GM18858 (cell line): ENCODE data around the gene CCDC183.
"Not testable (repeated sequence)": the region's sequence is repeated elsewhere in the genome, so short reads cannot be mapped to it uniquely, and the experiment has no call there.

Source experiments
- ATAC-seq: cut with Tn5 transposase; IDR thresholded peaks from one replicate; pipeline ENCODE4 v1.9.1; 2021; ENCODE audit not compliant: unreplicated experiment

CCDC183 gene

DNA sequence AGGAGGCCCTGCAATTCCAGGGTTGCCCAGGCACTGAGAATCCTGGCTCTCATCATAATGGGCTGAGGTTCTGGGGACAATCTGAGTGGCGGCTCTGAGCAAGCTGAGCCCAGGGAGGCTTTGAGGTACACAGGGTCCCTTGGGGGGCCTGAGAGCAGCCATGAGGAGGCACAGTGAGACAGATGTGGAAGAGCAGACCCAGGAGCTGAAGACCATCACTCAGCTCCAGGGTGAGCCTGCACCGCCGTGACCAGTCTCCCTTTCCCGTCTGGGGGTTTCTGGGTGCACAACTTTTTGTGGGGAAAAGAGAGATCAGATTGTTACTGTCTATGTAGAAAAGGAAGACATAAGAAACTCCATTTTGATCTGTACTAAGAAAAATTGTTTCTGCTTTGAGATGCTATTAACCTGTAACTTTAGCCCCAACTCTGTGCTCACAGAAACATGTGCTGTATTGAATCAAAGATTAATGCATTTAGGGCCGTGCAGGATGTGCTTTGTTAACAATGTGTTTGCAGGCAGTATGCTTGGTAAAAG is at the start of gene CCDC183:
CCDC183 (plus strand) TSS at position 101 of the 537 bp plus-strand sequence; CDS start at position 161, 60 bp downstream.
- ATAC-seq, result no peak

DNA sequence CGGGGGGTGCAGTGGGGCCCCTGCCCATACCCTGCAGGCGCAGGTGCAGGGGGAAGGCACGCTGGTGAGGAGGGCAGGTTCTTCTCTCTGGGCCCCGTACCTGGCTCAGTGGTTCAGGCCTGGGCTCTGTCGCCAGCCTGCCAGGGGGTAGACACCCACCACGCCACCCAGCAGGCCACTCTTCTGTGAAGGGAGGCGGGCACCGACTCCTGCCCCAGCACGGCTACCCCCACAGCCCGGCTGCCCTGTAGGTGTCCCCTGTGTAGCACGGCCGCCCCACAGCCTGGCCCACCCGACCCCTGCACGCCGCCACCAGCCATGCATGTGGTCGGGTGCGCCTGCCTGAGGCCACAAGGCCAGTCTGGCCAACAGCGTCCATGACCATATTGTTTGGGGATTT is 49.5 kb upstream of the CCDC183 start:
- ATAC-seq, result no peak

DNA sequence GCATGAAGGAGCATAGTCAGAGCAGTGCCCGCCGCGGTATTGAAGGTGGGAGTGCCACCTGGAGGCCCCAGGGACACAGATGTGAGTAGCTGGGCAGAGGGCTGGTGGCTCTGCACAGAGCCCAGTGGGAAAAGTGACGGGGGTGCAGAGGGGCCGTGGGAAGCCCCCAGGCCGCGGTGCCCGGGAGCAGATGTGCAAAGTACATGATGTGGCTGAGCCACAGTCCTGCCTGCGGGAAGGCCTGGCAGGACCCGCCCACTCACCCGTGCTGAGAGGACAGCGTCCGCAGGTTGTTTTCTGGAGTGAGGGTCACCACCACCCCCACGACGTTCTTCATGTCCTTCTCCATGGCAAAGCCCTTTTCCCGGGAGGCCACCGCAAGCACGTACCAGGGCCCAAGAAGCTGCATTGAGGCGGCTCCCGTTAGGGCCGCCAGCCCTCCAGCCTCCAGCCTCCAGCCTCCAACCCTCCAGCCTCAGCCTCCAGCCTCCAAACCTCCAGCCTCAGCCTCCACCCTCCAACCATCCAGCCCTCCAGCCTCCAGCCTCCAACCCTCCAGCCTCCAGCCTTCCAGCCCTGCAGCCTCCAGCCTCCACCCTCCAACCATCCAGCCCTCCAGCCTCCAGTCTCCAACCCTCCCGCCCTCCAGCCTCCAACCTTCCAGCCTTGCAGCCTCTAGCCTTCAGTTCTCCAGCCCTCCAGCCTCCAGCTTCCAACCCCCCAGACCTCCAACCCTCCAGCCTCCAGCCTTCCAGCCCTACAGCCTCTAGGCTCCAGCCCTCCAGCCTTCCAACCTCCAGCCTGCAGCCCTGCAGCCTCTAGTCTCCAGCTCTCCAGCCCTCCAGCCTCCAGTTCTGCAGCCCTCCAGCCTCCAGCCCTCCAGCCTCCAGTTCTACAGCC is 48.7 kb upstream of the CCDC183 start:
- ATAC-seq, result no peak

DNA sequence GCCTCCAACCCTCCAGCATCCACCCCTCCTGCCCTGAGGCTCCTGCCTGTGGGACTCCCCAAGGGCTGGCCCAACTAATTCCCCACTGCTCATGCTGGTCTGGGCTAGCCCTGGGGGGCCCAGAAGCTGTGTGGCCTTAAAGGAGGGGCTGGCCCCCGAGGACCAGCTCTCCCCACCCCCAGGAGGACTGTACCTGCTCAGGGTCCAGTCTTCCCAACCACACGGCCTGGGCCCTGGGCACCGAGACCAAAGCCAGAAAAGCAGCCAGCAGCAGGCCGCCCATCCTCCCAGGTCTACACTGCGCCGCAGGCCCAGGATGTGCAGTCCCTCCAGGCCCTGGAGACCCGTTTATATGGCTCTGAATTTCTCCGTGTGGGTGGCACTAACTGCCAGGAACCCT is 47.9 kb upstream of the CCDC183 start, which contains the start of gene LCN6:
LCN6 (minus strand) TSS at position 325 of the 400 bp plus-strand sequence; CDS start at position 283, 42 bp downstream.
- no peak for ATAC-seq

DNA sequence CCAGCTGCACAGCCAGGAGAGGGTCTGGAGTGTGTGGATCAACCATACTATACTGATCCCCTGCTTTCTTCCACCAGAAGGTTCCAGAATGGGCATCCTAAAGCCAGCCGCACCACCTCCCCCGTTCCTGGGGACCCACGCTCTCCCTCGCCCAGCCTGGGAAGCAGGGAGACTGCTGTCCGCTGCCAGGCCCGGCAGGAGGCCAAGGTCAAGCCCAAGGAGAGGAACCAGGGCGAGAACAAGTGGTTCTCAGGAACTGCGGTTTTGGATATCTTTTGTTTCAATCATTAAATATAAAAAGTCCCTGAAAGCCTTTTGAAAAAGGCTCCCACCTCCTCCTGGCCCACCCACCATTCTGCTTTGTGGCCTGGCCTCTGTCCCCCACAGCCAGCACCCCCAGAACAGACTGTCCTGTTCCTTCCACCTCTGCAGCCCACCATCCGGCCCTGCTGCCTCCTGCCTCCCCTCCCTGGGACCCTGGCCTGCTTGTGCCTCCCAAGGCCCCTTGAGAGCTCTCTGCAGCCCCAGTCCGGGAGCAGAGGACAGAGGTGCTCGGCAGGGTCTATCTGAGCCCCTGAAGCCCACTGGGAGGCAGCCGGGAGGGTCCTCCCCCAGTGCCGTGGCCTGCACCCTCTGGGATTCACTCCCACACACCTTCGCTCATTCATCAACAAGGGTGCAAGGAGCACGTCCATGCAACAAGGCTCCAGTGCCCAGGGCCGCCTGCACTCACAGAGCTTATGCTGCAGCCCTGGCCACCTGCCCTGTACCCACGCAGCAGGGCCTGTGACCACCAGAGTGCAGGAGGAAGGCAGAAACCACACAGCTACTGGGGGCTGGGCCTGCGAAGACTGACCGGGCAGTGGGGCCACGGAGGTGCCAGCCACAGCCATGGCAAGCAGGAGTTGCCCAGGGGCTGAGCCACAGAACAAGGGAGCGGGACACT is 47.2 kb upstream of the CCDC183 start:
- no peak for ATAC-seq

DNA sequence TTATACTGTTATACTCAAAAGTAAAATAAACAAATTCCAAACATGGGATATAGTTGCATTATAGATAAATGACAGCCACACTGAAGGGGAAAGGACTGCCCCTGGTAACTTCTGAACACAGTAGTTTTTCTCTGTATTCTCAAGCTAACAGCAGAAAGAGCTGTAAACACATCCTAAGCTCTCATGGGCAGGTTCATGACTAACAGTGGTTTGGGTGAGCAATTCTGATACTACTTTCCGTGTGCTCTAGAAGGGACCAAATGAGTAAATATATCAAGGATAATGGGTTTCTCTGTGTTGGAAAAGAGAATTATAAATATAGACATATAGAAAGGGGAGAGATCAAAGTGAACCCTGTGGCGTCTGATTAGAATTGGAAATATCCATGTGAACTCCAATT is 45.6 kb upstream of the CCDC183 start:
- ATAC-seq, result no peak

DNA sequence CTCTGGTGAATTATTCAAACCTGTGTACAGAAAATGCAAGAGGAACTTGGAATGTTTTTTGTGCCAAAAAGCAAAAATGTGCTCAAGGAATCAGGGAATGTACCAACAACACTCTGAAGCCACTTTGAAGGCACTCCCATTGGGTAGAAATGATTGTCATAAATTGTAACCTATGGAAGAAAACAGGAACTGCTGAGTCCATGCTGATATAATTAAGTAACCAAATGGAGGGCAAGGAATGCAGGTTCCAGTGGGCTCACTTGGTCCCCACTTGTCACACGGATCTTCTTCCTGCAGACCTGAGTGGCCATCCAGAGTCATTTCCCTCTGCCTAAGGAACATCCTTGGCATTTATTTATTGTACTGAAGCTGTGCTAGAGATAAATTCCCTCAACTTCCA is 44.9 kb upstream of the CCDC183 start:
- no peak for ATAC-seq

DNA sequence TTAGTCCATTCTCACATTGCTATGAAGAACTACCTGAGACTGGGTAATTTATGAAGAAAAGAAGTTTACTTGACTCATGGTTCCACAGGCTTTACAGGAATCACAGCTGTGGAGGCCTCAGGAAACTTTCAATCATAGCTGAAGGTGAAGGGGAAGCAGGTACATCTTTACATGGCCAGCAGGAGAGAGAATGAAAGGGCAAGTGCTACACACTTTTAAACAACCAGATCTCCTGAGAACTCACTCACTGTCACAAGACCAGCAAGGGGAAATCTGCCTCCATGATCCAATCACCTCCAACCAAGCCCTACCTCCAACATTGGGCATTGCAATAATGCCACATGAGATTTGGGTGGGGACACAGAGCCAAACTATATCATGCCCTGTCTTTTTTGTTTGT is 44.3 kb upstream of the CCDC183 start:
- no peak for ATAC-seq

DNA sequence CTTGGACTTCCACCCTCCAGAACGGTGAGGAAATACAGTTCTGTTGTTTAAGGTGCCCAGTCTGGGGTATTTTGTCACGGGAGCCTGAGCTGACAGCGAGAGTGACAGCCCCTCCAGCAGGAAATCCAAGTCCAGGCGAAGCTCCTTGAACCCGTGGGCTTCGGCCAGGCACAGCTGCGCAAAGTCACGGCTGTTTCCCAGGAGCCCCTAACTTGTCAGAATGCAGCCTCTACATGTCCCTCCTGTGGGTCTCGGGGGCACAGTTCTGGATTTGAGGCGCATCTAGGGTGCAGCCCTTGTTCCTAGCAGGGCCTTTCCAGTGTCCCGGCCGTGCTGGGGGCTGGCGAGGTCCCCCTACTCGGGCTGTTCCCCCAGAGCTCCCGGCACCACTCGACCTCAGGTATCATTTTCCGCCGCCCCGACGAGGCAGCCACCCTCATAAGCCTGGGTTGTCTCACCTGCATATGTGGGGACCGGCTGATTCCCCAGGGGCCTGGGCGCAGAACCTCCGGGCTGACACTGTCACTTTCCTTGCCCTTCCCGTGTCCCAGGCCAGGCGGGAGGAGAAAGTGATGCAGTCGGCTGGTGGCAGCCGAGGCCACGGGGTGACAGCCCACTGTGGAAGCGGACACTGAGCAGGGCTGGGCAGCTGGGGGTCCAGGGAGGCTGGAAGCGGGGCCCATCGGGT is 42.6 kb upstream of the CCDC183 start:
- ATAC-seq, result no peak

DNA sequence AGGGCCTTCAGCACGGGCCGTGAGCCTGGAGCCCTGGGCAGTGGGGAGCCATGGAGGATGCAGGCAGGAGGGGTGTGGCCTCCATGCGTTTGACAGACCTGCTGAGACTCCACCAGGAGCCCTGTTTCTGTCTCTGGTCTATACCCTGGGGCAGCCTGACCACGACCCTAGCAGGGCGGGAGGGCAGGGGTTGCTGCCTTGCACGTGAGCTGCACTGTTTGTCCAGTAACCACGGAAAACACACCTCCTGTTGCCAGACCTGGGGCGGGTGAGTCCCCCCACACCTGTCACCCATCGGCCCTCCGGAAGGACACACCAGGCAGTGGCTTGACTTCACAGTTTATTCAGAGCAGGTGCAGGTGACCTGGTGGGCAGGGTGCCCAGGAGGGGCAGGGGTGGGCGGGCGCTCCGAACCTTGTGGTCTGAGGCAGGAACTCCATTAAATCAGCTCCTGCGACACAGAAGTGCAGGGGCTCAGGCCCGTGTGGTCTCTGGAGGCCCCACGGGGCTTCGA is 42.0 kb upstream of the CCDC183 start:
- ATAC-seq, result no peak

DNA sequence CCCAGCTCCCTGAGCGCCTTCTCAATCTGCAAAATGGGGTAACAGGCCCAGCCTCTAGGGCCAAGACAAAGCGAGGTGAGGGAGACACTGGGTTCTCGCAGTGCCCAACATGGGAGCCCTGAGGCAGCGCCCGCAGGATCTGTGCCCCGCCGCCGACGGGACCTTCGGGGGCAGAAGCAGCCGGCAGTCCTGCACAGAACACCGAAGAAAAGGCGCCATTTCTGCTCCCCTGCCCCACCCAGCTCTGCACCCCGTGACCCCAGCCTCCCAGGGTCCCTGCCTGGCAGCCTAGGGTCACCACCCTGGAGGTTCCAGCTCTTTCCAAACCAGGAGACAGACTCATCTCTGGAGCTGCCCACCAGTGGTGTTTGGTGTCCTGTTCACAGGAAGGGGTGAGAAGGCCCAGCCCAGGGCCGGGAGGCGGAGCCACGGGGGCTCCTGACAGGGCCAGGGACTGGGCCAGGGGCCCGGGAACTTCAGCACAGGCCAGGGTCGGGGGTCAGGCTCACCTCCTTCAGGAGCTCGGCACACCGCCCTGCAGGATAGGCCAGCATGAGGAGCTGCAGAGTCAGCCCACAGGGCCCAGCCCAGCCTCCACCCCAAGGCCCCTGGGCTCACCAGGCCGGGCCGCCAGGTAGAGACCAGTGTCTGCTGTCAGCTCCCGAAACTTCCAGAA is 41.4 kb upstream of the CCDC183 start:
- ATAC-seq, result no peak

DNA sequence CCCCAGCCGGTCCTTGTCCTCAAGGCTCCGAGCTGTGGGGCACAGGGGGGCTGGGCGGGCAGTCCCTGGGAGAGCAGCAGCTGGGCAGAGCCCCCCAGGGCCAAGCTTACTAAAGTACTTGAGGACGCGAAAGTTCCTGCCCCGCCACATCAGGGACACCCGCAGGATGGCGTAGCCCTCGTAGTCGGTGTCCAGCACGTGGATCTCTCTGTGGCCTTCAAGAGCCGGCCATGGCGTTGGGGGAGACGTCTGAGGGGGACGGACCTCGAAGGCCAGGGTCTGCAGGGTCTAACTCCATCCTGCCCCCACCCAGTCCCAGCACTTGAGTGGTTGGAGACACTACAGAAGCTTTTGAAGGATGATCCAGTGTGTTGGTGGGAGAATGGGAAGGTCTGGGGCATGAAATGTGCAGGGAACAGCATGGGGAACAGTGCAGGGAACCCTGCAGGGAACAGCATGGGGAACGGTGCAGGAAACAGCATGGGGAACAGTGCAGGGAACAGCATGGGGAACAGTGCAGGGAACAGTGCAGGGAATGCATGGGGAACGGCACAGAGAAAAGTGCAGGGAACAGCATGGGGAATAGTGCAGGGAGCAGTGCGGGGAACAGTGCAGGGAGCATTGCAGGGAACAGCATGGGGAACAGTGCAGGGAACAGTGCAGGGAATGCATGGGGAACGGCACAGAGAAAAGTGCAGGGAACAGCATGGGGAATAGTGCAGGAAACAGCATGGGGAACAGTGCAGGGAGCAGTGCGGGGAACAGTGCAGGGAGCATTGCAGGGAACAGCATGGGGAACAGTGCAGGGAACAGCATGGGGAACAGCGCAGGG is 40.6 kb upstream of the CCDC183 start:
- not testable (repeated sequence) for ATAC-seq

DNA sequence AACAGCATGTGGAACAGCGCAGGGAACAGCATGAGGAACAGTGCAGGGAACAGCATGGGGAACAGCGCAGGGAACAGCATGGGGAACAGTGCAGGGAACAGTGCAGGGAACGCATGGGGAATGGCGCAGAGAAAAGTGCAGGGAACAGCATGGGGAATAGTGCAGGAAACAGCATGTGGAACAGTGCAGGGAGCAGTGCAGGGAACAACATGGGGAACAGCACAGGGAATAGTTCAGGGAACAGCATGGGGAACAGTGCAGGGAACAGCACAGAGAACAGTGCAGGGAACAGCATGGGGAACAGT is 40.1 kb upstream of the CCDC183 start:
- no peak for ATAC-seq

DNA sequence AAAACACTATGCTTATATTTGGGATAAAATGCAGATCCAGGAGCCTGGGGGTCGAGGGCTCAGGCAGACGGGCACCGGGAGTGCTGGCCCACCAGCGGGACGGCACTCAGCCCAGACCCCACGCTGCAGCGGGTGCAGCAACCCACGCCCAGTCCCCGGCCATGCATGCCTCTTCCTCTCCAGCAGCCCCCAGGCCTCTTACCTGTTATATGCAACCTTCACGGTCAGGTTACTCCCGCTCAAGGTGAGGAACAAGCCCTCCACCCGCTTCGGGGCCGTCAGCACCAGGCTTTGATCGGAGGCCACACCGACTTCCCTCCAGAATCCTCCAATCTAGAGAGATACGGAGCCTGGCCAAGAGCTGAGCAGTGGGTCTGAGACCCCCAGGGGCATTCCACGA is 39.3 kb upstream of the CCDC183 start:
- ATAC-seq, result no peak

DNA sequence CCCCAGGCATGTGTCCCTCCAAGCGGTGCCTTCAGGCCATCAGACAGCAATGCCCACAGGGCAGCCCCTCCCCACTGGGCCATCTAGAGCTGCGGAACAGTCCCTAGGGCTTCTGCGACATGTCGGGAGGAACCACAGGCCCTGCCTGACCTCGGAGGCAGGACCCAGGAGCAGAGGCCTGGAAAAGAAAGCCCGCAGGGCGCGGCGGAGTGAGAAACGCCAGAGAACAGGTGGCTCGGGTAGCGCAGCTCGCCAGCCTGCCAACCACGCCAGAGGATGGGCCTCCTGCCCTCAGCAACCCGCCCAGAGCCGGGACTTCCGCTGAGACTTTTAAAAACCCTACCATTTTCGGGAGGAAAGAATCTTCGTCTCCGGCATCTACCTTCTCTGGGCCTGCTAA is 38.8 kb upstream of the CCDC183 start:
- no peak for ATAC-seq

DNA sequence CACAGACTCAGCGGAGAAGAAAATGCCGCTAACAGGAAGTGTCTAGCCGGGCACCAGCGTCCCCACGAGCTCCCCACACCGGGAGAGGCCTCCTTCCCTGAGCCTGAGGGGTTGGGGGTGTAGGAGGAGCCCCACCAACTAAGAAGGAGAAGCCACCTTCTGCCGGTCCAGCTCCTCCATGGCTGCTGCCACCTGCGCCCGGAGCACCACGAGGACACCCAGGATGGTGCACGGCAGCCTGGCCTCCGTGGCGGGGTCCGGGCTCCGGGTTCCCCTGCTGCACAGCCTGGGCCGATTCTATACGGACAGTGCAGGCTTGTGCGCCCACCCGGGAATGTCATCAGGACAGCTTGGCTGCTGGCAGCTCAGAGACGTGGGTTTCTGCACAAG is 38.4 kb upstream of the CCDC183 start:
- ATAC-seq, result no peak

DNA sequence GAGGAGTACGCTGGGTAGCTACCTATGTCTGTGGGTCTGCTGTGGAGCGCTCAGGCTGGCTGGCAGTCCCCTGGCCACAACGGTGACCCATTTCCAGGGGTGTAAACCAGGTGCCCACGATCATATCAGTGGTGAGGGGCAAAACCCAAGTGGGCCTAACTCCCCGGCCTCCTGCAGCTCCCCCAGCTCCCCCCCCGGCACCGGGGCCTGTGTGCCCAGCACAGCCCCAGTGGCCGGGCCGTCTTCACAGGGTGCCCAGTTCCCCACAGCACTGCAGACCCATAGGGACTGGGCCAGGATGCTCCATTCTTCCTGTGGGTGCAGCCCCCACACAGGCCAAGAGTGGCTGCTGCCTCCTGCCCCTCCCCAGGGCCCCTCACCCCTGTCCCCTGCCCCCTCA is 37.1 kb upstream of the CCDC183 start:
- no peak for ATAC-seq

DNA sequence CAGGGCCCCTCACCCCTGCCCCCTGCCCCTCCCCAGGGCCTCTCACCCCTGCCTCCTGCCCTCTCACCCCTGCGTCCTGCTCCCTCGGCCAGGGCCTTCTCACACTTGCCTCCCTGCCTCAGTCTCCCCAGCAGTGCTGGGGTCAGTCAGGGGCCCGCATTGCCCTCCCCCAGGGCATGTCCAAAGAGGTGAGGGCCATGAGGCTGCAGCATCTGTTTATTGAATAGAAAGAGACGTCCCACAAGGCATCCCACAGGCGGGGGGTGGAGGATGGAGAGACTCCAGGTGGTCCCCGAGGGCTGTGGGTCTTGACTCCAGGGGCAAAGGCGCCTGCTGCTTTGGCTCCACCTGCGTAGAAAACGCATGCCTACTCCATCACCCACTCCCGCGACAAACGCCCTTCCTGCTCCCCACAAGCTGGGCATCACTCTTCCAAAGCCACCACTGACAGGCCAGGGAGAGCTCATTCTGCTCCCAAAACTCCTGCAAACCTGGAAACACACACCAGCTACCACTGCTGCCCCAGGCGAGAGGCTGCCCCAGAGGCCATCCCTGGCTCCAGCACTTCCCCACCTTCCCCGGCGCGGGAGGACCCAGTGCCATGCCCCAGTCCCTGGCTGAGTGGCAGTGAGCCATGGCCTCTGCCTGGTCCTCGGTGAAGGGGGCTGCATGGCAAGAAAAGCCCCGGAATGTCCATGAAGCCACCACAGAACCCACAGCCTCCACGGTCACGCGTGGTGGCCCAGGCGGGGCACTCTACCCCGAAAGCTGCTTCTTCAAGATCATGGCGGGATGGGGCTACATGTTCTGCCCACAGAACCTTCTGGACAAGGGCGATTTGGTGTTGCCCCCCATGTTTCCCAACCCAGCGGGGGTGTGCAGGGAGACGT is 36.5 kb upstream of the CCDC183 start:
- ATAC-seq, result no peak
